Fibroblast of pulmonary artery (primary cell): ENCODE results near the gene ATG2A.
A peak's percentile ranks its signal among the peaks of the same experiment; 100 is the strongest.

ENCODE experiments used
- DNase-seq: peaks from one replicate; pipeline ENCODE4 v3.0.0-alpha.2; 2010; ENCODE audit warnings: low read depth
- H3K4me3 ChIP-seq: replicated peaks from 2 replicates; pipeline ENCODE4 v1.5.1; 2011; ENCODE audit warnings: low read depth, mild to moderate bottlenecking, control low read depth, low read length, moderate library complexity
- TF ChIP-seq, protein P1 (sequence below): IDR thresholded peaks from 2 replicates; pipeline ENCODE4 v1.5.1; 2011; ENCODE audit warnings: mild to moderate bottlenecking, control low read depth, low read length, inconsistent platforms; ENCODE audit errors: missing control alignments

The ATG2A gene

DNA sequence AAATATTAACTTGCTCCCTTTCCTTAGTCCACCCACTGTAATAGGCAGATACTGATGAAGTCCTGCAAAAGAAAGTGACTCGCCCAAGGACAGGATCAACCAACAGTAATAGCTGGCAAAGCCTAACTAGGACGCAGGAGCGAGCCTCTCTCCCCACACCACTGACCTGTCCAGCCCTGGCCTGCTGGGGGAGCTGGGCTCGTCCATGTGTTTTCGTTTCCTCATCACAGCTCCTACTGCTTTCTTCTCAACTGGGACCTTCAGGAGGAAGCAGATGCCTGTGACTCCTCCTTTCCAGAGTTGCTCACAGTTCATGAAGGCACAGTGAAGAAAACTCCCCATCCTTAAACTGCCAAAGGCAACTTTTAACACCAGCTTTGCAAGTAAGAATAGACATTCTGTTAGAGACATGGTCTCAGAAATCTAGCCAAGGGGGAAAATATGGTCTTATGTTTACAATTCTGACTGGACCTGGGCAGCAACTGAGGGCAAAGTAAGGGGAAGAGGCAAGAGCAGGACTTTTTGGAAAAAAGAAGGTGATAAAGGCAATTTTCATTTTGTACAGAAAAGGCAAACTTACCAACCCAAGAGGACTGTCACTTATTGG, 30.3 kb upstream of the ATG2A start:
- peak; percentile 25 for DNase-seq
- H3K4me3 ChIP-seq: no peak overlapping the region
- TF ChIP-seq, protein P1, sequence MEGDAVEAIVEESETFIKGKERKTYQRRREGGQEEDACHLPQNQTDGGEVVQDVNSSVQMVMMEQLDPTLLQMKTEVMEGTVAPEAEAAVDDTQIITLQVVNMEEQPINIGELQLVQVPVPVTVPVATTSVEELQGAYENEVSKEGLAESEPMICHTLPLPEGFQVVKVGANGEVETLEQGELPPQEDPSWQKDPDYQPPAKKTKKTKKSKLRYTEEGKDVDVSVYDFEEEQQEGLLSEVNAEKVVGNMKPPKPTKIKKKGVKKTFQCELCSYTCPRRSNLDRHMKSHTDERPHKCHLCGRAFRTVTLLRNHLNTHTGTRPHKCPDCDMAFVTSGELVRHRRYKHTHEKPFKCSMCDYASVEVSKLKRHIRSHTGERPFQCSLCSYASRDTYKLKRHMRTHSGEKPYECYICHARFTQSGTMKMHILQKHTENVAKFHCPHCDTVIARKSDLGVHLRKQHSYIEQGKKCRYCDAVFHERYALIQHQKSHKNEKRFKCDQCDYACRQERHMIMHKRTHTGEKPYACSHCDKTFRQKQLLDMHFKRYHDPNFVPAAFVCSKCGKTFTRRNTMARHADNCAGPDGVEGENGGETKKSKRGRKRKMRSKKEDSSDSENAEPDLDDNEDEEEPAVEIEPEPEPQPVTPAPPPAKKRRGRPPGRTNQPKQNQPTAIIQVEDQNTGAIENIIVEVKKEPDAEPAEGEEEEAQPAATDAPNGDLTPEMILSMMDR: peak; percentile 22

DNA sequence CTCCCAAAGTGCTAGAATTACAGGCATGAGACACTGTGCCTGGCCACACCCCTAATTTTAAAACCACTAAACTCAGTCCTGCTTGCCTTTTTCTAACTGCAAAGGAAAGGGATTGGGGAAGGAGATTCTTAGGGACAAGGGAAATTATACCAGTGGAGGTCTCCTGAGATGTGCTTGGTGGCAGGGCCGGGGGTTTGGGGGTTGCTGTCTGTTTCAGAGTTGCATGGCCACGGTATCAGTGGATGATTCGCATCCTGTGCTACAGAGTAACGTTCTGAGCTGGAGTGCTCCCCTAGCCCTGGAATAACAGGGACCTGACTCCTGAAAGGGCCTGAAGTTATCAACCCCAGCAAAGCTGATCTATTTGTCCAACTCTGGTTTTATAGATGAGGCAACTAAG, 19.5 kb upstream of the ATG2A start:
- DNase-seq: no peak
- no peak overlapping the region for H3K4me3 ChIP-seq
- TF ChIP-seq, protein P1: no peak

DNA sequence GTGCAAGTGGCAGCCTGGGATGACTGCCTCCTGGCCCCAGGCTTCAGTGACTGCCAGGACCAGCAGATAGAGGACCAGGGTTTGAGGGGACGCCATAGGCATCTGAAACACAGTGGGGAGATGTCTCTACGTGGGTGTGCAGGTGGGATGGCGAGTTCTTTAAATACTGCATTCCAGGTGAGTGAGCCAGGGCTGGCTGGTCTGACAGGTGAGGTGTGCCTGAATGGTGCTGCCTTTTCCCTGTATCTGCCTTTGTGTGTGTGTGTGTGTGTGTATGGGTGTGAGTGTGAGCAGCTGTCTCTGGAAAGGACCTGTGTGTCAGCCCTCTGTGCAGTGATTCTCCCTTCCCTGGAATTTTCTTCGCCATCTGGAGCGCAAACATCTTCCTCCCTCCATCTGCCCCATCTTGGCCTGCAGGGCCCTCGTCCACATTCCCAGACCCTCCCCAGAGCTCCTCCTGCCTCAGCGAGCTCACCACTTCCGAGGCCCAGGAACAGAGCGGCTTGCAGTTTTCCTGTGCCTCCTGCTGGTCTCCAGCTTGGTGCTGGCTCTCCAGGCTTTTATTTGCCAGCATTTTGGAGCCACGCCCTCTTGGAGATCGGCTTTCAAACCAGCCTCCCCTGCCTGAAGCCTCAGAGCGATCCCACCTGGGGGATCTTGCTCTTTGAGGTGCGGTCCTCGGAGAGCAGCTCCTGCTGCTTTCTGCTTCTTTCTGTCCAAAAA, 18.5 kb upstream of the ATG2A start, which contains the start of gene GPHA2:
Gene GPHA2 (minus strand): TSS at position 535 of the 723 bp plus-strand sequence. CDS start 433 bp downstream, at position 102.
- peak; percentile 23 for DNase-seq
- no peak within 1 kb of the TSS for H3K4me3 ChIP-seq
- TF ChIP-seq, protein P1: no peak

DNA sequence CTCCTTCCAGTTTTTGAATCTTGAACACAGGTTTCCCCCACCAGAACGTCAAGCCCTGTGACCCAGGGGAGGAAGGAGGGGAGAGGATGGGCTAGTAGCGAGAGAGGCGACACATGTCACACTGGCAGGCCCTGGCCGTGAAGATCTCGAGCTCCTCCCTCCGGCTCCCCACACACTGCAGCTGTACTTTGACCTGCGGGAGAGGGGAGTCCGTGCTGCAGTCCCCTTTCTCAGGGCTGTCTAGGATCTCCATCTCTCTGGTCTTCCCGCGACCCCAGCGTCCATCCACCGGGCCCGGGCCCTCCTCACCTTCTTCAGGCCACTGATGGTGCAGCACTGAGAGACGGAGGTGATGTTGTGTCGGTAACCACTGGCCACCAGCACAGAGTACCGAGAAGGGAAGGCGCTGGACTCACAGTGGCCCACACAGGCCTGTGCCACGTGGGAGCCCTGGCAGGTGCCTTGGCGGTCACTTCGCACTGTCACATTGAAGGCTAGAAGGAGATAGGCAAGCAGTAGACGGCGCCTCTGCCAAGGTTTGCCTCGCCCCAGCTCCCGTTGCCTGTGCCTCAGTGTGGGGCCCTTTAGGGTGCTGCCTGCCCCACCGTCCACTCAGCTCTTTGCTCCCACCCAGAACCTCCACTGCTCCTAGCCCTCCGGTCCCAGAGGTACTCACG, 17.8 kb upstream of the ATG2A start:
- H3K4me3 ChIP-seq: no peak overlapping the region
- TF ChIP-seq, protein P1: no peak
- DNase-seq: no peak

DNA sequence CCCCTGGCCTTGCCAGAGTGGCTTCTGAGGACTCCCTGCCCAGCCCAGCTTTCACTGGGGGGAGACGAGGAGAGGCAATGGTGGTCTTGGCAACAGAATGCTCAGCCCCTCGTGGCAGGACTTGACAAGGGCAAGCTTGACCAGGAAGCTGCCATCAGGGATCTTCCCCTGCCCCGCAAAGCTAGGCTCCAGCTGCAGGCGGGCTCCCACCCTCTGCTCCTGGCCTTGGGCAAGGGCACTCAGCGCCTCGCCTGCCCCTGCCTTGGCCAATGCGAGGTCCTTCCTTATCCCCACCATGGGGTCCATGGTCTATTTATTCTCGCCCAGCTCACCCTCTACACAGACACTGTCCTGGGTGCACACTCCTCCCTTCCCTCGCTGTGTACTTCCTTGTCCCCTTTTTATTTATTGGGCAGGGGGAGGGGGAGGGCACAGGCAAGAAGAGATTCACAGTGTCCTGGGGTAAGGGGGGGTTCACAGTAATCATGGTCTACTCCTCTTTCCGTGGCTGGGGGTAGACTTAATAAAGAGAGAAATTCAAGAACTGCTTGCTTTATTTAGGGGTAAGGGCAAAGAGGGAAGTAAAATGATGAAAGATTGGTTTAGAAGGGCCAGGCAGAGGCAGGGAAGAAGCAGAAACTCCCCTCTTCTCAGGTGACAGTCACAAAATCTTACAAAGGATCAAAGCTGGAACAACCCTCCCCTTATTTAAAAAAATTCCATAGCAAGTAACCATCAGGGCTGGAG, 17.1 kb upstream of the ATG2A start:
- no peak for DNase-seq
- TF ChIP-seq, protein P1: no peak
- H3K4me3 ChIP-seq: no peak overlapping the region

DNA sequence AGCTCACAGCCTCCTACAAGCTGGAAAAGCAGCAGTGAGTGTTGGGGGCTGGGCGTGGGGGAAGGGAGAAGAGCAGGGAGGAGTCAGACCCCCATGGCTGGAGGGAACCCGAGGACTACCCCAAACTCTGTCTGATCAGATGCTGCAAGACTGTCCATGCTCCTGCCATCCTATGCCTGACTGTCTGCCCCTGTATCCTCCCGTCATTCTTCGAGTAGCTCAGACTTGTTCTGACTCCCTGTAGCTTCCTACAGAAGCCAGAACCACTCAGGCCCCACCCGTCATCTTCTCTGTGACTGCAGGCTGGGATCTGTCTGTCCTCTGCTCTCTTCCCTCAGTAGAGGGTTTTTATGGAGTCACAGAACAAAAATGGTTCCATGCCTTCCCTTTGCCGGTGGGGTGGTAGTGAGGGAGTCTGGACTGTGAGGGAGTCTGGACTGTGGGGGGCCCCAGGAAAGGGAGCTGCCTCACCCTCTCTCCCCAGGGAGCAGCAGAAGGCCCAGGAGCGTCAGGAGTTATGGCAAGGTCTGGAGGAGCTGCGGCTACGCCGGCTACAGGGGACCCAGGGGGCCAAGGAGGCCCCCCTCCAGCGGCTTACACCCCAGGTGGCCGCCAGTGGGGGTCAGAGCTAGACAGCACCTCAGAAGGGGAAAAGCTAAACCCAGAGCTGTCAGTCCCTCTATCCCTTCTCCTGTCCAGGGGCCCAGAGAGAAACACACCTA, 16.4 kb upstream of the ATG2A start:
- no peak for DNase-seq
- no peak overlapping the region for H3K4me3 ChIP-seq
- TF ChIP-seq, protein P1: no peak
